OCI-LY7 (cell line): Measurements from ENCODE around the gene USP28. TPM values are rescaled to one million over a fixed set of nuclear protein-coding genes. Genes with fewer than 3 reads are reported as not detected.
"Not testable (repeated sequence)": the region's sequence is repeated elsewhere in the genome, so short reads cannot be mapped to it uniquely, and the experiment has no call there.

ENCODE experiments used
- BruUV-seq: library from RNA; stranded (reverse); fragments of 400-500 nt; replicated peaks from 2 replicates; lab custom pipeline; 2021; lab: Mats Ljungman, UMichigan
- CTCF ChIA-PET: fragments of 300-600 bp; sonication (Branson Sonifier 250); formaldehyde crosslinking; loops from one replicate; lab custom pipeline; 2022; ENCODE audit warnings: antibody characterized with exemption; ENCODE audit not compliant: unreplicated experiment; lab: Charles Lee
- POLR2A ChIA-PET: fragments of 300-600 bp; sonication (Branson Sonifier 250); formaldehyde crosslinking; loops from one replicate; lab custom pipeline; 2022; ENCODE audit warnings: antibody characterized with exemption; lab: Charles Lee
- DNase-seq: peaks from one replicate; pipeline ENCODE4 v3.0.0-alpha.2; 2015; ENCODE audit warnings: low spot score
- H2AFZ ChIP-seq: fragments of 200-600 bp; sonication (generic), shearing (Covaris generic); 2 replicates; pipeline ENCODE4 v1.6.1; 2014; ENCODE audit warnings: mild to moderate bottlenecking, antibody characterized with exemption, low read length, moderate library complexity
- H3K27ac ChIP-seq: fragments of 200-600 bp; sonication (generic); 2 replicates; pipeline ENCODE4 v1.5.1; 2014; ENCODE audit warnings: mixed run types, low read depth, mild to moderate bottlenecking, moderate library complexity, low read length, inconsistent platforms; ENCODE audit not compliant: poor library complexity, severe bottlenecking
- H3K36me3 ChIP-seq: fragments of 200-600 bp; sonication (generic); 2 replicates; pipeline ENCODE4 v1.6.1; 2014; ENCODE audit warnings: mild to moderate bottlenecking, antibody characterized with exemption, low read length, moderate library complexity, mixed read lengths; ENCODE audit not compliant: insufficient read depth
- H3K4me1 ChIP-seq: fragments of 200-600 bp; sonication (generic); 2 replicates; pipeline ENCODE4 v1.5.1; 2014; ENCODE audit warnings: mild to moderate bottlenecking, low read length; ENCODE audit not compliant: insufficient read depth, poor library complexity, severe bottlenecking
- H3K4me2 ChIP-seq: fragments of 200-600 bp; sonication (generic); 2 replicates; pipeline ENCODE4 v1.6.1; 2014; ENCODE audit warnings: mild to moderate bottlenecking, low read length
- H3K4me3 ChIP-seq: fragments of 200-600 bp; sonication (generic); 2 replicates; pipeline ENCODE4 v1.5.1; 2014; ENCODE audit warnings: mild to moderate bottlenecking, low read depth, low read length; ENCODE audit not compliant: poor library complexity, severe bottlenecking
- H3K79me2 ChIP-seq: fragments of 200-600 bp; sonication (generic); 2 replicates; pipeline ENCODE4 v1.6.1; 2016; ENCODE audit warnings: low read depth, mild to moderate bottlenecking, low read length, moderate library complexity, mixed read lengths; ENCODE audit not compliant: insufficient read depth
- H3K9me2 ChIP-seq: fragments of 200-600 bp; sonication (generic); 2 replicates; pipeline ENCODE4 v1.6.1; 2016; ENCODE audit warnings: mild to moderate bottlenecking, low read length, mixed read lengths; ENCODE audit not compliant: insufficient read depth
- H3K9me3 ChIP-seq: fragments of 200-600 bp; sonication (generic); 2 replicates; pipeline ENCODE4 v1.6.1; 2014; ENCODE audit warnings: mild to moderate bottlenecking, mixed run types, low read length, mixed read lengths
- H4K20me1 ChIP-seq: fragments of 200-600 bp; sonication (generic); 2 replicates; pipeline ENCODE4 v1.6.1; 2014; ENCODE audit warnings: mild to moderate bottlenecking, antibody characterized with exemption, low read length, moderate library complexity, mixed read lengths; ENCODE audit not compliant: insufficient read depth
- EZH2phosphoT487 ChIP-seq: fragments of 200-600 bp; sonication (generic); IDR thresholded peaks from 2 replicates; pipeline ENCODE4 v1.6.1; 2018; ENCODE audit warnings: low read depth, borderline replicate concordance, mild to moderate bottlenecking, mixed run types, antibody characterized with exemption, low read length, moderate library complexity, mixed read lengths
- intact Hi-C: fragments of 100-400 bp; cut with micrococcal nuclease; formaldehyde crosslinking; loops from one replicate; pipeline ENCODE4 v1.10.0; 2022; ENCODE audit not compliant: unreplicated experiment
- total RNA-seq, 2 experiments: library from RNA; depleted of rRNA in 1 of 2; stranded (reverse); fragments of >200 nt in 1 of 2; shearing (Covaris generic) in 1 of 2; gene quantifications; 2 replicates each; pipeline ENCODE4 v1.2.3, GENCODE V29; 2014 to 2022
- TF ChIP-seq, protein P1 (sequence below): fragments of 200-600 bp; sonication (generic); conservative IDR thresholded peaks from 2 replicates; pipeline ENCODE4 v1.5.1; 2014; ENCODE audit warnings: mild to moderate bottlenecking, antibody characterized with exemption, low read length, moderate library complexity, mixed read lengths

The USP28 gene
- total RNA-seq, 2 experiments from 2014 or later = 26.8 to 37.1 TPM

DNA sequence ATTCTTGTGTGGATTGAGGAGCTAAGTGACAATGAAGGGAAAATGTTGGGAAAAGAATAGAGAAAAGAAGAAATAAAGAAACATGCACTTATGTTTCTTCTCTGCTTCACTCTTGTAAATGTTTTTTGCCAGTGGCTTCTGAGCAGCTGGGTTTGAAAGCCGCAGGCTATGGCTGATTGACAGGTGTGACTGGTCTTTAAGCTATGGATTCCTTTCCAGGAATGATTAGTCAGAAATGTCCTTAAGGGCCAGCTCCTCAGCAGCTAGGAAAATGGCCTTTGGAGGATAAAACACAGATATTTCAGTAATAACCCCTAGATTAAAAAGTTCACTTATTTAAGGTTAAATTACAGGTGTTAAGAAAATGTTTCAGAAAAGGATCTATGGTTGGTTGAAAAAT is 6.5 kb upstream of the USP28 start:
- H3K9me3 ChIP-seq = no peaks in the 10 kb centered on the region
- peaks cover 14% of the 10 kb centered on the region for H3K4me1 ChIP-seq
- ChIA-PET POLR2A (no interaction called here), CTCF (no interaction called here)
- H3K4me3 ChIP-seq = no peak overlapping the region
- peaks cover 5% of the 10 kb centered on the region for H3K79me2 ChIP-seq
- BruUV-seq = no TSS peak
- no peak overlapping the region for H3K4me2 ChIP-seq
- H2AFZ ChIP-seq = no peak overlapping the region
- no peaks in the 10 kb centered on the region for H3K36me3 ChIP-seq
- intact Hi-C loops = no loop called here
- H3K9me2 ChIP-seq = no peaks in the 10 kb centered on the region
- TF ChIP-seq, protein P1, sequence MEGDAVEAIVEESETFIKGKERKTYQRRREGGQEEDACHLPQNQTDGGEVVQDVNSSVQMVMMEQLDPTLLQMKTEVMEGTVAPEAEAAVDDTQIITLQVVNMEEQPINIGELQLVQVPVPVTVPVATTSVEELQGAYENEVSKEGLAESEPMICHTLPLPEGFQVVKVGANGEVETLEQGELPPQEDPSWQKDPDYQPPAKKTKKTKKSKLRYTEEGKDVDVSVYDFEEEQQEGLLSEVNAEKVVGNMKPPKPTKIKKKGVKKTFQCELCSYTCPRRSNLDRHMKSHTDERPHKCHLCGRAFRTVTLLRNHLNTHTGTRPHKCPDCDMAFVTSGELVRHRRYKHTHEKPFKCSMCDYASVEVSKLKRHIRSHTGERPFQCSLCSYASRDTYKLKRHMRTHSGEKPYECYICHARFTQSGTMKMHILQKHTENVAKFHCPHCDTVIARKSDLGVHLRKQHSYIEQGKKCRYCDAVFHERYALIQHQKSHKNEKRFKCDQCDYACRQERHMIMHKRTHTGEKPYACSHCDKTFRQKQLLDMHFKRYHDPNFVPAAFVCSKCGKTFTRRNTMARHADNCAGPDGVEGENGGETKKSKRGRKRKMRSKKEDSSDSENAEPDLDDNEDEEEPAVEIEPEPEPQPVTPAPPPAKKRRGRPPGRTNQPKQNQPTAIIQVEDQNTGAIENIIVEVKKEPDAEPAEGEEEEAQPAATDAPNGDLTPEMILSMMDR = no peak
- TF ChIP-seq EZH2phosphoT487 = no peak
- no peak overlapping the region for H3K27ac ChIP-seq
- no peak for DNase-seq
- H4K20me1 ChIP-seq = no peaks in the 10 kb centered on the region

DNA sequence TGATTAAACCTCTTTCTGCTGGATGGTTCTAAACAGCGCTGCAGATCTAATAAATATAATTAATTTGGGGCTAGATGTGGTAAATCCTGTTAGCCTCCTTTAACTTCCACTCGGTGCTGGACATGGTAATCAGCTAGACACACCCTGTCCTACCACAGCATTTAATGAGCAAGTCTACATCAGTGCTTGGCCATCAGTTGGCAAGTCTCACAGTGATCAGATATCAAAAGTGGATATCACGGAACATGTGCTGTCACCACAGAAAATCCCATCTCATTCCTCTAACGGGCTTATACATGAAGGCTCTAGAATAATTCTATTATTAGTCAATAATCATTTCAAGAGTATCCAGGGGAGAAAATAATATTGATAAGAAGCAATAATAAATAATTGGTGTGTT is 5.6 kb upstream of the USP28 start:
- Histone ChIP-seq H2AFZ (no peak overlapping the region), H3K36me3 (no peaks in the 10 kb centered on the region), H4K20me1 (no peaks in the 10 kb centered on the region), H3K27ac (no peak overlapping the region), H3K9me2 (no peaks in the 10 kb centered on the region), H3K4me1 (peaks cover 20% of the 10 kb centered on the region), H3K4me2 (no peak overlapping the region), H3K9me3 (no peaks in the 10 kb centered on the region), H3K4me3 (no peak overlapping the region), H3K79me2 (peaks cover 11% of the 10 kb centered on the region)
- TF ChIP-seq, protein P1 = no peak
- no peak for TF ChIP-seq EZH2phosphoT487
- ChIA-PET CTCF (no interaction called here), POLR2A (no interaction called here)
- BruUV-seq = no TSS peak
- no peak for DNase-seq
- intact Hi-C loops = no loop called here

DNA sequence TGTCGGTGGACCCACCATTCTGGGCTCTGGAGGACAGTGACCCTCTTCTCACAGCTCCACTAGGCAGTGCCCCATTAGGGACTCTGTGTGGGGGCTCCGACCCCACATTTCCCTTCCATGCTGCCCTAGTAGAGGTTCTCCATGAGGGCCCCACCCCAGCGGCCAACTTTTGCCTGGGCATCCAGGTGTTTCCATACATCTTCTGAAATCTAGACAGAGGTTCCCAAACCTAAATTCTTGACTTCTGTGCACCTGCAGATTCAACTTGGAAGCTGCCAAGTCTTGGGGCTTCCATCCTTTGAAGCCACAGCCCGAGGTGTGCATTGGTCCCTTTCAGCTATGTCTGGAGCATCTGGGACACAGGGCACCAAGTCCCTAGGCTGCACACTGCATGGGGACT is 4.1 kb upstream of the USP28 start:
- H3K36me3 ChIP-seq, H2AFZ ChIP-seq, BruUV-seq, CTCF ChIA-PET, H3K27ac ChIP-seq, H3K9me2 ChIP-seq, H4K20me1 ChIP-seq, H3K9me3 ChIP-seq, DNase-seq, H3K4me2 ChIP-seq, H3K4me3 ChIP-seq, POLR2A ChIA-PET: not testable (repeated sequence)
- Histone ChIP-seq H3K4me1 (peaks cover 20% of the 10 kb centered on the region), H3K79me2 (peaks cover 13% of the 10 kb centered on the region)
- intact Hi-C loops = loop anchor here (5.0 to 10.0 kb wide), 3 partner anchors 72 to 525 kb away; partner anchors contain the start of genes C11orf71, HTR3A and RBM7
